ENCODE results near the gene MAP3K7CL.
A peak's percentile ranks its signal among the peaks of the same experiment; 100 is the strongest.

MAP3K7CL gene

DNA sequence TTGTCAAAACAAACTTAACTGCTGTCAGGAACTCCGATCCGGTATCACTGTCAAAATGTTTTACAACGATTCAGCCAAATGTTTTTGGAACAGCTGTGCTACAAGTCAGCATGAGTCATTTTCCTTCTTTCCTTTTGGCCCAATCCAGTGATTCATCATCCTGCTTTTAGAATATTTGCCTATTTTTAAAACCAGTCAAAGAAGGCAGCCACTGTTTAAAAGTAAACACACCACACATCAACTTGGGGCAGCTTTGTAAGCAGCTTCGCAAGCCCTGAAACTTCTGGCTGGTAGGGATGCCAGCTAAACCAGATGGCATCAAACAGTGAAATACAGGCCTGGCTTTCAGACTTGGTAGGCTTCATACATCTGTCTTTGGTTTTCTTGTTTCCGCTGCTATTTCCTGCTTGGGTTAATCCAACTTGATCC, 14.9 kb downstream of the MAP3K7CL start:
- POLR2A ChIA-PET (ENCODE audit: low non-redundant PET) = no interaction called here
- DNase-seq (ENCODE audit: low spot score) = peak; percentile 82
- TF ChIP-seq CTCF (conservative IDR thresholded peaks at IDR 0.05; ENCODE audit: low read depth) = no peak
- CTCF ChIA-PET = interaction anchor here (0.8 kb wide), 1 partner anchor 10 kb away, joined by 4 read pairs; no protein-coding TSS in a partner anchor
- peak overlapping the region; percentile 55 for H3K27ac ChIP-seq

- CTCF ChIA-PET = interaction anchor here (0.6 to 0.8 kb wide), 3 partner anchors 9 to 1079 kb away, joined by 3 to 4 read pairs (median 3); no protein-coding TSS in a partner anchor
- POLR2A ChIA-PET (ENCODE audit: low non-redundant PET) = no interaction called here
- TF ChIP-seq CTCF (conservative IDR thresholded peaks at IDR 0.05; ENCODE audit: low read depth) = no peak
- H3K27ac ChIP-seq = peak overlapping the region; percentile 55
- DNase-seq (ENCODE audit: low spot score) = peak; percentile 77
Measured at GRCh38 chr21:29145852-29146453, 15.5 kb downstream of the MAP3K7CL start.

DNA sequence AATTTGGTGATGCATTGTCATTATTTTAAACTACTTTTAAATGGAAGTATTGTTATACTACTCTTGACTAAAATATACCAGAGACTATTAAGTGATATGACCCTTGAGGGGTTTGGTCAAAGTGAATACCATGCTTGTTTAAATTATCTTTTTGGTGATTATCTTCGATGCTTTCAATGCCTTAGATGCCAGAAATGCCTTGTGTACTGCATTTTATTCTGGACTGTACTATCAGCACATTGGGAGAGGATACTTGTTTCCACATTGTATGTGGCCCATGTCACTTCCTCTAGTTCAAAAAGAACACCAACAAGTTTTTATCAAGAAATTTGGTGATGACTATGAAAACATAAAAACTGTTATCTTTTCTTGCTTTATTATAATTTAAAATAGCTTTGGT, 16.3 kb downstream of the MAP3K7CL start:
- H3K27ac ChIP-seq = no peak overlapping the region; the same call in 1 of the 2 replicates
- CTCF ChIA-PET = interaction anchor here (0.6 kb wide), 2 partner anchors 41 to 1078 kb away, joined by 3 to 5 read pairs; no protein-coding TSS in a partner anchor
- no peak for DNase-seq (ENCODE audit: low spot score)
- no peak for TF ChIP-seq CTCF (conservative IDR thresholded peaks at IDR 0.05; ENCODE audit: low read depth)
- POLR2A ChIA-PET (ENCODE audit: low non-redundant PET) = no interaction called here

- POLR2A ChIA-PET (ENCODE audit: low non-redundant PET) = no interaction called here
- CTCF ChIA-PET = no interaction called here
- no peak for TF ChIP-seq CTCF (conservative IDR thresholded peaks at IDR 0.05; ENCODE audit: low read depth)
- peak overlapping the region; percentile 55 for H3K27ac ChIP-seq
- DNase-seq (ENCODE audit: low spot score) = no peak
Measured at GRCh38 chr21:29148530-29148929, 18.1 kb downstream of the MAP3K7CL start.

DNA sequence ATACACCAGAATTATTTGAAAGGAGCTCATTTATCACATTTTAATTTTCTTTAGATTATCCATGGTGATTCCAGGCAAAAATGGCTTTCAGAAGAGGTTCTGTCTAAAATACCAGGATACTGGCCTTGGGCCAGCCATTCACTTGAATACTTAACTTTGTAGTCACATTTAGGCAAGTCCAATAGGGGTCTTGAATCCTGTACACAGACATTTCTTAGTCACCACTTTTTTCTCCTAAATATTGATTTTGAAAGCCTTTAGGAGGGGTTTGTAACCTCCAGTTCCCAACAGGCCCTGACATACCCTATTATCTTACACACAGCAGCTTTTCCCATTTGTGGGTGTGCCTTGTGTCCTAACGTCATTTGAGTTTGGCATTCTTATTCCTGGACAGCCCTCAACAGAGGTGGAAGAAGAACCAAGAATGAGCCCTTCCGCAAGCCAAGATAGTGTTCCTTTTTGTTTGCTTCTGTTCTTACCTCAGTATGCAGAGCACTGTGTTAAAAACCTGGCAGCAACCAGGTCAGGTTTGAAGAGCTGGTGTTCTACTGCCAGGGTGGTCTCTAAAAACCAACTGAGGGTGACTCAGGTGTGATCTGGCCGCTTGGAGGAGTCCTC, 19.5 kb downstream of the MAP3K7CL start:
- DNase-seq (ENCODE audit: low spot score) = no peak
- no peak for TF ChIP-seq CTCF (conservative IDR thresholded peaks at IDR 0.05; ENCODE audit: low read depth)
- CTCF ChIA-PET = no interaction called here
- H3K27ac ChIP-seq = peak overlapping the region; percentile 60
- POLR2A ChIA-PET (ENCODE audit: low non-redundant PET) = no interaction called here

DNA sequence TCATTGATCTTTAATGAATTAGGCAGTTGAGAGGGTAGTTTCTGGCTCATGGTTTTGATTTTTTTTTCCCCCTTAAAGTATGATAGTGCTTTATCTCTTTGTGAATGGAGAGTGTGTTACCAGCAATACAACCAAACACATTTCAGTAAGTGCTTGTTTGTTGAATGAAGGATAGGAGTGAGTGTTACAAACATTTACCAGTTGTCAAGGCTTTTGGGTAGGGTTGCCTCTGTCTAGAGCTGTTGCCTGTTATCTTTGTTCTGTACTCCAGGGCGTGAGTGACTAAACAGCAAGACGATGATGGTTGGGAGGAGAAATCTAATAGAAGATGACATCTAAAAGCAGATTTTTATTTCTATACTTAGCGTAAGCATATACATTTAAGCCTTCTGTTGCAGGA, 21.5 kb downstream of the MAP3K7CL start:
- CTCF ChIA-PET = no interaction called here
- POLR2A ChIA-PET (ENCODE audit: low non-redundant PET) = no interaction called here
- no peak overlapping the region for H3K27ac ChIP-seq
- no peak for DNase-seq (ENCODE audit: low spot score)
- no peak for TF ChIP-seq CTCF (conservative IDR thresholded peaks at IDR 0.05; ENCODE audit: low read depth)

Measured in RWPE1 (cell line).